IPS DF 4.7 (cell line): ENCODE data around the gene ERVFRD-1.

Source experiments
- DNase-seq: peaks from one replicate; pipeline ENCODE4 v3.0.0-alpha.2; 2013; ENCODE audit warnings: low spot score; ENCODE audit errors: extremely low read depth

Gene ERVFRD-1

GRCh38 chr6:11054722-11055121 lies 56.8 kb downstream of the ERVFRD-1 start:
- DNase-seq, result no peak

DNA sequence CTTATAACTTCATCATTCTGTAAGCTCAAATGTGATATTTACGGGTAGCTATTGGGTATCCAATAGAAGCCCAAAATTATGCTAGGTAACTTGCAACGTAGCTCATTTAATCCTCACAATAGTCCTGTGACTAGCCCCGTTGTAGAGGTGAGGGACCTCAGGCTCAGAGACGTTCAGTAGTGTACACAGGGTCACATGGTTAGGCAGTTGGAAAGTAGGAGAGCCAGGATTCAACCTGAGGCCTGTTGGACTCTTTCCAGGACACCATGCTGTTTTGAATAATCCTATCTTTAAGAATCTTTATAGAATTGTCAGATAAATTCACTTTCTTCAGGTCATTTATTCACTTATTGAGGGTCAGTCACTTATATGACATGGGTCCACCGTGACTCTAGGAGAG lies 58.2 kb downstream of the ERVFRD-1 start:
- DNase-seq, result no peak
